ENCODE results near the gene MYBPC1.

MYBPC1 gene

GRCh38 chr12:101598483-101598882 lies 3.7 kb downstream of the MYBPC1 start:
- DNase-seq (ENCODE audit: low read depth): no peak
- no peak for TF ChIP-seq CTCF (IDR thresholded peaks at IDR 0.05; ENCODE audit: control insufficient read depth, insufficient read depth, low read depth, low read length, missing control alignments)
- no peak overlapping the region for H3K4me3 ChIP-seq (ENCODE audit: control insufficient read depth, low read depth, low read length)

DNA sequence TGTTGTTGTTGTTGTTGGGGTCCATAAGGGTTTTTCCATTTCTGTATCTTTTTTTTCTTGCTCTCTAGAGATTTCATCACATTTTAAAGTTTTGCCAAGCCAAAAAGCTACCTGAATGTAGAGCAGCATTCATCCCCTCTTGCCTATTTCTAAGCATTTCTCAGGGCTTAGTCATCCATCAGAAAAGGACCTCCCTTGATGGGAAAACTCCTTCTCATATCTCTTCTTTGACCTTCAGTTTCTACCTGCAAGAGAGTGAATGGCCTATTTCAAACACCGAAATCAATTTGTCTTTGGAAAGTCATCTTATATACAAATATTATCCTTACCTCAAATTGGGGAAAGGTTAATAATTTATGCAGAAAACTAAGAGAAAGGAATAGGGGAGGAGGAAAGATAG lies 4.5 kb downstream of the MYBPC1 start:
- DNase-seq (ENCODE audit: low read depth): no peak
- no peak overlapping the region for H3K4me3 ChIP-seq (ENCODE audit: control insufficient read depth, low read depth, low read length)
- TF ChIP-seq CTCF (IDR thresholded peaks at IDR 0.05; ENCODE audit: control insufficient read depth, insufficient read depth, low read depth, low read length, missing control alignments): no peak

- TF ChIP-seq CTCF (IDR thresholded peaks at IDR 0.05; ENCODE audit: control insufficient read depth, insufficient read depth, low read depth, low read length, missing control alignments): no peak
- no peak for DNase-seq (ENCODE audit: low read depth)
- no peak overlapping the region for H3K4me3 ChIP-seq (ENCODE audit: control insufficient read depth, low read depth, low read length)
These were observed 5.2 kb downstream of the MYBPC1 start for GRCh38 chr12:101599771-101600484.

GRCh38 chr12:101604132-101604531 lies 9.4 kb downstream of the MYBPC1 start:
- TF ChIP-seq CTCF (IDR thresholded peaks at IDR 0.05; ENCODE audit: control insufficient read depth, insufficient read depth, low read depth, low read length, missing control alignments): no peak
- H3K4me3 ChIP-seq (ENCODE audit: control insufficient read depth, low read depth, low read length): no peak overlapping the region
- no peak for DNase-seq (ENCODE audit: low read depth)

GRCh38 chr12:101607894-101608293 lies 13.1 kb downstream of the MYBPC1 start:
- DNase-seq (ENCODE audit: low read depth): no peak

GRCh38 chr12:101608301-101609133 lies 13.7 kb downstream of the MYBPC1 start:
- no peak overlapping the region for H3K4me3 ChIP-seq (ENCODE audit: control insufficient read depth, low read depth, low read length)
- no peak for TF ChIP-seq CTCF (IDR thresholded peaks at IDR 0.05; ENCODE audit: control insufficient read depth, insufficient read depth, low read depth, low read length, missing control alignments)
- no peak for DNase-seq (ENCODE audit: low read depth)

More at GRCh38 chr12:101607894-101608293, 13.1 kb downstream of the MYBPC1 start:
- no peak overlapping the region for H3K4me3 ChIP-seq (ENCODE audit: control insufficient read depth, low read depth, low read length)
- no peak for TF ChIP-seq CTCF (IDR thresholded peaks at IDR 0.05; ENCODE audit: control insufficient read depth, insufficient read depth, low read depth, low read length, missing control alignments)
